ENCODE results near the gene NLRP1. TPM values are rescaled to one million over a fixed set of nuclear protein-coding genes. Genes with fewer than 3 reads are reported as not detected.
"Not testable (repeated sequence)": the region's sequence is repeated elsewhere in the genome, so short reads cannot be mapped to it uniquely, and the experiment has no call there.

NLRP1 gene
- total and polyA plus RNA-seq, 7 experiments from 2014 or later: 27.7 to 360 (median 241) TPM

DNA sequence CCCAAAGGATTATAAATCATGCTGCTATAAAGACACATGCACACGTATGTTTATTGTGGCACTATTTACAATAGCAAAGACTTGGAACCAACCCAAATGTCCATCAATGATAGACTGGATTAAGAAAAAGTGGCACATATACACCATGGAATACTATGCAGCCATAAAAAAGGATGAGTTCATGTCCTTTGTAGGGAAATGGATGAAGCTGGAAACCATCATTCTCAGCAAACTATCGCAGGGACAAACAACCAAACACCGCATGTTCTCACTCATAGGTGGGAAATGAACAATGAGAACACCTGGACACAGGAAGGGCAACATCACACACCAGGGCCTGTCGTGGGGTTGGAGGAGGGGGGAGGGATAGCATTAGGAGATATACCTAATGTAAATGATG, 5.5 kb downstream of the NLRP1 start:
- ATAC-seq; H3K27me3 ChIP-seq (ENCODE audit: control insufficient read depth in 2 of 2, insufficient read depth in 2 of 2, low read length in 2 of 2); POLR2A ChIA-PET; H3K27me3 Mint-ChIP-seq; DNase-seq; intact Hi-C loops (cut with micrococcal nuclease); H3K4me3 ChIP-seq (ENCODE audit: low read length); H3K9me3 ChIP-seq (ENCODE audit: control insufficient read depth in 2 of 3, low read length in 3 of 3); H3K27ac ChIP-seq (ENCODE audit: low read depth, low read length); CTCF ChIA-PET: not testable (repeated sequence)
- H3K36me3 ChIP-seq (ENCODE audit: control insufficient read depth in 2 of 3, insufficient read depth in 3 of 3, low read length in 3 of 3): peaks cover 0 to 33% (median 13%) of the 10 kb centered on the region in 3 experiments
- Mint-ChIP-seq H3K4me3 (peak overlapping the region in 3 of 10 donors; percentile 10 to 98 (median 52)), H3K27ac (peak overlapping the region in 1 of 9 donors; percentile 44), H3K4me1 (peaks cover 60 to 90% (median 81%) of the 10 kb centered on the region in 7 donors), H3K9me3 (peaks cover 0 to 11% (median 5%) of the 10 kb centered on the region in 11 donors), H3K36me3 (peaks cover 18 to 88% (median 72%) of the 10 kb centered on the region in 5 donors)
- H3K4me1 ChIP-seq (ENCODE audit: control insufficient read depth in 2 of 2, insufficient read depth in 2 of 2, low read length in 2 of 2): peaks cover 25 to 39% of the 10 kb centered on the region in 2 donors

DNA sequence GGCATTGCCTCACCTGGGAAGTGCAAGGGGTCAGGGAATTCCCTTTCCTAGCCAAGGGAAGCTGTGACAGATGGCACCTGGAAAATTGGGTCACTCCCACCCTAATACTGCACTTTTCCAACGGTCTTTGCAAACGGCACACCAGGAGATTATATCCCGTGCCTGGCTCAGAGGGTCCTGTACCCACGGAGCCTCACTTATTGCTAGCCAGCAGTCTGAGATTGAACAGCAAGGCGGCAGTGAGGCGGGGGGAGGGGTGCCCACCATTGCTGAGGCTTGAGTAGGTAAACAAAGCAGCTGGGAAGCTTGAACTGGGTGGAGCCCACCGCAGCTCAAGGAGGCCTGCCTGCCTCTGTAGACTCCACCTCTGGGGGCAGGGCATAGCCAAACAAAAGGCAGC, 11.3 kb downstream of the NLRP1 start:
- ATAC-seq; H3K27me3 ChIP-seq (ENCODE audit: control insufficient read depth in 2 of 2, insufficient read depth in 2 of 2, low read length in 2 of 2); DNase-seq; H3K27me3 Mint-ChIP-seq; intact Hi-C loops (cut with micrococcal nuclease); H3K9me3 ChIP-seq (ENCODE audit: control insufficient read depth in 2 of 3, low read length in 3 of 3); H3K4me3 ChIP-seq (ENCODE audit: low read length); H3K27ac ChIP-seq (ENCODE audit: low read depth, low read length); CTCF ChIA-PET; H3K27ac Mint-ChIP-seq: not testable (repeated sequence)
- Mint-ChIP-seq H3K4me3 (peak overlapping the region in 2 of 10 donors; percentile 7 to 43), H3K9me3 (peaks cover 0 to 17% (median 8%) of the 10 kb centered on the region in 11 donors), H3K4me1 (peaks cover 44 to 87% (median 77%) of the 10 kb centered on the region in 7 donors), H3K36me3 (peaks cover 17 to 92% (median 82%) of the 10 kb centered on the region in 5 donors)
- peaks cover 7 to 34% (median 9%) of the 10 kb centered on the region in 3 experiments for H3K36me3 ChIP-seq (ENCODE audit: control insufficient read depth in 2 of 3, insufficient read depth in 3 of 3, low read length in 3 of 3)
- H3K4me1 ChIP-seq (ENCODE audit: control insufficient read depth in 2 of 2, insufficient read depth in 2 of 2, low read length in 2 of 2): peaks cover 0 to 22% of the 10 kb centered on the region in 2 donors
- POLR2A ChIA-PET: interaction anchor here (2.0 kb wide), 1 partner anchor 12 kb away, joined by 5 read pairs; no protein-coding TSS in a partner anchor

DNA sequence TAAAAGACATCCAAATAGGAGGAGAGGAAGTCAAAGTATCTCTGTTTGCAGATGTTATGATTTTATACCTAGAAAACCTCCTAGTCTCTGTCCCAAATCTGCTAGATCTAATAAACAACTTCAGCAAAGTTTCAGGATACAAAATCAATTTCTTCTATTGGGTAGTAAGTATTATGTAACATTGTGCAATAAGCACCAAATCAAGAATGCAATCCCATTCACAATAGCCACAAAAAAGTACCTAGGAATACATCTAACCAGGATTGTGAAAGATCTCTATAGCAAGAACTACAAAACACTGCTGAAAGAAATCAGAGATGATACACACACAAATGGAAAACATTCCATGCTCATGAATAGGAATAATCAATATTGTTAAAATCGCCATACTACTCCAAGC, 13.0 kb downstream of the NLRP1 start:
- peaks cover 0 to 17% (median 8%) of the 10 kb centered on the region in 11 donors for H3K9me3 Mint-ChIP-seq

DNA sequence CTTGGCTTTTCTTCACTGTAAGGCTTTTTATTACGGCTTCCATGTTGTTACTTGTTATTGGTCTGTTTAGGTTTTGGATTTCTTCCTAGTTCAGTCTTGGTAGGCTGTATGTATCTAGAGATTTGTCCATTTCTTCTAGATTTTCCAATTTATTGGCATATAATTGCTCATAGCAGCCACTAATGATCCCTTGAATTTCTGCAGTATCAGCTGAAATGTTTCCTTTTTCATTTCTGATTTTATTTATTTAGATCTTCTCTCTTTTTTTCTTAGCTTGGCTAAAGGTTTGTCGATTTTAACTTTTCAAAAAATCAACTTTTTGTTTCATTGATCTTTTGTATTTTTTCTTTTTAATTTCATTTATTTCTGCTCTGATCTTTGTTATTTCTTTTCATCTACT, 18.5 kb downstream of the NLRP1 start:
- Histone ChIP-seq H3K4me1 (ENCODE audit: control insufficient read depth in 2 of 2, insufficient read depth in 2 of 2, low read length in 2 of 2) (peaks cover 0 to 8% of the 10 kb centered on the region in 2 donors), H3K9me3 (ENCODE audit: control insufficient read depth in 2 of 3, low read length in 3 of 3) (no peaks in the 10 kb centered on the region), H3K4me3 (ENCODE audit: low read length) (no peak overlapping the region), H3K27ac (ENCODE audit: low read depth, low read length) (no peak overlapping the region), H3K27me3 (ENCODE audit: control insufficient read depth in 2 of 2, insufficient read depth in 2 of 2, low read length in 2 of 2) (no peaks in the 10 kb centered on the region), H3K36me3 (ENCODE audit: control insufficient read depth in 2 of 3, insufficient read depth in 3 of 3, low read length in 3 of 3) (peaks cover 7 to 38% (median 9%) of the 10 kb centered on the region in 3 experiments)
- Mint-ChIP-seq H3K27me3 (no peaks in the 10 kb centered on the region), H3K36me3 (peaks cover 16 to 62% (median 50%) of the 10 kb centered on the region in 5 donors), H3K9me3 (peaks cover 0 to 5% (median 0%) of the 10 kb centered on the region in 11 donors), H3K4me1 (peaks cover 26 to 82% (median 66%) of the 10 kb centered on the region in 7 donors), H3K4me3 (peak overlapping the region in 2 of 10 donors; percentile 9 to 36), H3K27ac (peak overlapping the region in 7 of 9 donors; percentile 33 to 86 (median 75))
- ATAC-seq (no peak), DNase-seq (no peak)
- CTCF ChIA-PET: interaction anchor here (1.4 kb wide), 1 partner anchor 27 kb away, joined by 6 read pairs; no protein-coding TSS in a partner anchor
- POLR2A ChIA-PET: interaction anchor here (1.4 kb wide), 1 partner anchor 16 kb away, joined by 4 read pairs; no protein-coding TSS in a partner anchor
- intact Hi-C loops (cut with micrococcal nuclease): no loop called here

More for the DNA sequence above, 13.0 kb downstream of the NLRP1 start:
- Histone ChIP-seq H3K27me3 (ENCODE audit: control insufficient read depth in 2 of 2, insufficient read depth in 2 of 2, low read length in 2 of 2) (no peaks in the 10 kb centered on the region), H3K4me3 (ENCODE audit: low read length) (no peak overlapping the region), H3K9me3 (ENCODE audit: control insufficient read depth in 2 of 3, low read length in 3 of 3) (no peaks in the 10 kb centered on the region), H3K36me3 (ENCODE audit: control insufficient read depth in 2 of 3, insufficient read depth in 3 of 3, low read length in 3 of 3) (peaks cover 7 to 45% (median 9%) of the 10 kb centered on the region in 3 experiments), H3K4me1 (ENCODE audit: control insufficient read depth in 2 of 2, insufficient read depth in 2 of 2, low read length in 2 of 2) (peaks cover 0 to 22% of the 10 kb centered on the region in 2 donors), H3K27ac (ENCODE audit: low read depth, low read length) (no peak overlapping the region)
- intact Hi-C loops (cut with micrococcal nuclease): no loop called here
- H3K27me3 Mint-ChIP-seq: no peaks in the 10 kb centered on the region
- H3K27ac Mint-ChIP-seq: peak overlapping the region in 7 of 9 donors; percentile 2 to 74 (median 26)
- ChIA-PET POLR2A (no interaction called here), CTCF (no interaction called here)
- peak overlapping the region in 6 of 10 donors; percentile 2 to 44 (median 25) for H3K4me3 Mint-ChIP-seq
- ATAC-seq (no peak), DNase-seq (no peak)
- H3K4me1 Mint-ChIP-seq: peaks cover 35 to 83% (median 69%) of the 10 kb centered on the region in 7 donors
- peaks cover 26 to 91% (median 81%) of the 10 kb centered on the region in 5 donors for H3K36me3 Mint-ChIP-seq

DNA sequence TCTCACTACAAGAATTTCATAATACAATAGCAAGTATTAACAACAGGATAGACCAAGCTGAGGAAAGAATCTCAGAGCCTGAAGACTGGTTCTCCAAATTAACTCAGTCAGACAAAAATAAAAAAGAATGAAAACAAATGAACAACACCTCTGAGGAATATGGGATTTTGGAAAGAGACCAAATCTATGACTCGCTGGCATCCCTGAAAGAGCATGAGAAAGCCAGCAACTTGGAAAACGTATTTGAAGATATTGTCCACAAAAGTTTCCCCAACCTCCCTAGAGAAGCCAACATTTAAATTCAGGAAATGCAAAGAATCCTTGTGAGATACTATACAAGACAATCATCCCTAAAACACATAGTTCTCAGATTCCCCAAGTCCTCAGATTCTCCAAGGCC, 20.9 kb downstream of the NLRP1 start:
- CTCF ChIA-PET: interaction anchor here (0.6 kb wide), 1 partner anchor 24 kb away, joined by 3 read pairs; no protein-coding TSS in a partner anchor
- no peak overlapping the region for H3K4me3 ChIP-seq (ENCODE audit: low read length)
- peaks cover 11 to 48% (median 35%) of the 10 kb centered on the region in 5 donors for H3K36me3 Mint-ChIP-seq
- no peak for ATAC-seq
- H3K36me3 ChIP-seq (ENCODE audit: control insufficient read depth in 2 of 3, insufficient read depth in 3 of 3, low read length in 3 of 3): peaks cover 5 to 54% (median 9%) of the 10 kb centered on the region in 3 experiments
- H3K9me3 Mint-ChIP-seq: peaks cover 0 to 5% (median 0%) of the 10 kb centered on the region in 11 donors
- H3K4me1 Mint-ChIP-seq: peaks cover 12 to 66% (median 42%) of the 10 kb centered on the region in 7 donors
- H3K9me3 ChIP-seq (ENCODE audit: control insufficient read depth in 2 of 3, low read length in 3 of 3): no peaks in the 10 kb centered on the region
- DNase-seq: no peak
- peak overlapping the region; percentile 17 for H3K27ac ChIP-seq (ENCODE audit: low read depth, low read length)
- no peaks in the 10 kb centered on the region for H3K27me3 Mint-ChIP-seq
- peak overlapping the region in 5 of 10 donors; percentile 14 to 58 (median 32) for H3K4me3 Mint-ChIP-seq
- no peaks in the 10 kb centered on the region for H3K27me3 ChIP-seq (ENCODE audit: control insufficient read depth in 2 of 2, insufficient read depth in 2 of 2, low read length in 2 of 2)
- intact Hi-C loops (cut with micrococcal nuclease): no loop called here
- POLR2A ChIA-PET: interaction anchor here (0.9 kb wide), 1 partner anchor 21 kb away, joined by 4 read pairs; the partner anchor contains the start of gene NLRP1
- no peaks in the 10 kb centered on the region for H3K4me1 ChIP-seq (ENCODE audit: control insufficient read depth in 2 of 2, insufficient read depth in 2 of 2, low read length in 2 of 2)
- peak overlapping the region in 8 of 9 donors; percentile 18 to 87 (median 82) for H3K27ac Mint-ChIP-seq

DNA sequence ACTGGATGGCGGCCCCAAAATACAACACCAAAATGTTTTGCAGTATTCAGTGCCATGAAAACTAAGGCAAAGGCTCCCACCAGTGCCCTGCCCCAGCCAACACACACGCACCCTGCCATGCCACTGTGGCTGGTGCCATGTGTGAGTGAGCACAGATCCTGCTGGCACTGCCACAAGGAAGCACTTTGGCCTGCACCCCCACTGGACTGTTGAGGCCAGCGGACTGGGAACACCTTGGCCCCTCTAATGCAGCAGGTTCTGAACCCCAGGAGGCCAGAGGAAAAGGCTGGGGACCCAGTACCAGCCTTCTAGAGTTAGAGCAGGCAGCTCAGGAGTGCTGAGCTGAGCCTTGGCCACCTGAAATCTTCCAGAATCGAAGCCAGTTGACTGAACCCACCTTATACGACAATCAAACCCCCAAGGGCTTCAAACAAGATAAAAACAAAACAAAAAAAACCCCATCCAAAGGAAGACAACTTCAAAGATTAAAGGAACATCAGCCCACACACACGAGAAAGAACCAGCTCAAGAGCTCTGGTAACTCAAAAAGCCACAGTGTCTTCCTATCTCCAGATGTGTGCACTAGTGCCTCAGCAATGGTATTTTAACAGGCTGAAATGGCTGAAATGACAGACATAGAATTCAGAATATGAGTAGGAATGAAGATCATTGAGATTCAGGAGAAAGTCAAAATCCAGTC, 21.5 kb downstream of the NLRP1 start:
- peak overlapping the region in 6 of 10 donors; percentile 11 to 58 (median 31) for H3K4me3 Mint-ChIP-seq
- H3K27ac Mint-ChIP-seq: peak overlapping the region; percentile 32 to 87 (median 79)
- peaks cover 12 to 64% (median 43%) of the 10 kb centered on the region in 7 donors for H3K4me1 Mint-ChIP-seq
- Histone ChIP-seq H3K27ac (ENCODE audit: low read depth, low read length) (peak overlapping the region; percentile 17), H3K4me1 (ENCODE audit: control insufficient read depth in 2 of 2, insufficient read depth in 2 of 2, low read length in 2 of 2) (no peaks in the 10 kb centered on the region), H3K9me3 (ENCODE audit: control insufficient read depth in 2 of 3, low read length in 3 of 3) (no peaks in the 10 kb centered on the region), H3K4me3 (ENCODE audit: low read length) (no peak overlapping the region), H3K27me3 (ENCODE audit: control insufficient read depth in 2 of 2, insufficient read depth in 2 of 2, low read length in 2 of 2) (no peaks in the 10 kb centered on the region), H3K36me3 (ENCODE audit: control insufficient read depth in 2 of 3, insufficient read depth in 3 of 3, low read length in 3 of 3) (peaks cover 5 to 54% (median 7%) of the 10 kb centered on the region in 3 experiments)
- ATAC-seq (no peak), DNase-seq (no peak)
- H3K36me3 Mint-ChIP-seq: peaks cover 8 to 46% (median 32%) of the 10 kb centered on the region in 5 donors
- H3K9me3 Mint-ChIP-seq: peaks cover 0 to 5% (median 0%) of the 10 kb centered on the region in 11 donors
- POLR2A ChIA-PET: interaction anchor here (0.9 kb wide), 1 partner anchor 21 kb away, joined by 4 read pairs; the partner anchor contains the start of gene NLRP1
- CTCF ChIA-PET: interaction anchor here (0.6 to 0.9 kb wide), 2 partner anchors 24 to 292 kb away, joined by 3 read pairs; no protein-coding TSS in a partner anchor
- no peaks in the 10 kb centered on the region for H3K27me3 Mint-ChIP-seq
- intact Hi-C loops (cut with micrococcal nuclease): no loop called here
